Stimulated activated CD8-positive, alpha-beta memory T cell treated with anti-CD3 and anti-CD28 coated beads, Interleukin-4, amount 100 ng/mL, for 24 hours (primary cell): ENCODE results near the gene ASS1.

Experiments used
- DNase-seq: peaks from one replicate; pipeline ENCODE4 v3.0.0-alpha.2; 2020; ENCODE audit warnings: low read depth

Gene ASS1

GRCh38 chr9:130498918-130499698, 54.3 kb downstream of the ASS1 start:
- no peak for DNase-seq

DNA sequence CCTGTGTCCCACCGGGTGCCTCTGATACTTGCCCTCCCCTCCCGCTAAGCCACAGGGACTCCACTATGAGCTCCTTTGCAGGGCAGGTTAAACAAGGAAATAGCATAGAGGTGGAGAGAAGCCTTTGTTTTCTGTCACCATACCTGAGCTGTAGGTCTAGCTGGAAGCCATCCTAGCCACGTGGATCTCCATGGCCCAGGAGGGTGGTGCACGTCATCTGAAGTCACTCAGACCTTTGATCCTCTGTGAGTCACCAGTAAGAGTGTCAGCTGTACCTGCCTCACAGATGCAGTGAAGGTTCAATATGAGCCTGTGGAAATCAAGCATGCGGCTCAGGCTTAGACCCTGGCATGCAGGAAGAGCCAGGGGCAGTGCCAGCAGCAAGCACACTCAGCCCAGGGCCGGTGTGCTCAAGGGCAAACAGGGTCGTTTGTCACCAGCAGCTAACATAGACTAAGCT, 55.1 kb downstream of the ASS1 start:
- no peak for DNase-seq

DNA sequence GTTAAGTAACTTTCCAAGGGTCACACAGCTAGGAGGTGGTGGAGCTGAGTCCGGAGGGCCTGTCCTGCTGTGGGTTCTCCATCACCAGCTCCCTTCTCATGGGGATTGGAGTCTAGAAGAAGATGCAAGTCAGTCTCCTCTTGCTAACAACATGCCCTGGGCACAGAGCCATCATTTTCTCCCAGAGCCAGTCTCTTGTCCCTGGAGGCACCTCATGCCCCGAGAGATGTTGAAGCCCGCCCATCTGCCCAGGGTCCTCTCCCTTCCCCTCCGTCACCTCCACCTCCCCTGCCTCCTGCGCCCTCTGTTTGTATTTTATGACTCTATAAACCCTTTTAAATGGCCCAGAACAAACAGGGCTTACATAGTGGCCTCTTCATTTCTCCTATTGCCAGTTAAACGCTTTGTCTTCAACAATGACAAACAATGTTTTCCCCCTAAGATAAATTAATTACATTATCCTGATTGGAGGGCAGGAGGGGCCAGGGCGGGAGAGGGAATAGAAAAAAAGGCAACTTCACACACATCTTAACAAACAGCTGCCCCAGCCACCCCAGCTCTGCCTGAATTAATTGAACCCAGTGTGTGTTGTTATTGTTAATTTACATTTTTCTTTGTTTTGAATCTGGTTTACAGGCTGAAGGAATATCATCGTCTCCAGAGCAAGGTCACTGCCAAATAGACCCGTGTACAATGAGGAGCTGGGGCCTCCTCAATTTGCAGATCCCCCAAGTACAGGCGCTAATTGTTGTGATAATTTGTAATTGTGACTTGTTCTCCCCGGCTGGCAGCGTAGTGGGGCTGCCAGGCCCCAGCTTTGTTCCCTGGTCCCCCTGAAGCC, 55.8 kb downstream of the ASS1 start:
- DNase-seq: no peak

- DNase-seq: no peak
Observed at GRCh38 chr9:130501639-130502038, 56.9 kb downstream of the ASS1 start.

DNA sequence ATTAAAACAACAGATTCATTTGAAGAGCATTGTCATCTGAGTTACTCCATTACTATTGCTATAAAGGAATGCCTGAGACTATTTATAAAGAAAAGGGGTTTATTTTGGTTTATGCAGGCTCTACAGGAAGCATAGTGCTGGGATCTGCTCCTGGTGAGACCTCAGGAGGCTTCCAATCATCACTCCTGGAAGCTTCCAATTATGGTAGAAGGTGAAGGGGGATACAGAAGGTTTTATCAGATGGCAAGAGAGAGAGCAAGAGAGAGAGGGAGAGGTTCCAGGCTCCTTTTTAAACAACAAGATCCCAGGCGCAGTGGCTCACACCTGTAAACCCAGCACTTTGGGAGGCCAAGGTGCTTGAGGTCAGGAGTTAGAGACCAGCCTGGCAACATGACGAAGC, 63.5 kb downstream of the ASS1 start:
- DNase-seq: no peak

DNA sequence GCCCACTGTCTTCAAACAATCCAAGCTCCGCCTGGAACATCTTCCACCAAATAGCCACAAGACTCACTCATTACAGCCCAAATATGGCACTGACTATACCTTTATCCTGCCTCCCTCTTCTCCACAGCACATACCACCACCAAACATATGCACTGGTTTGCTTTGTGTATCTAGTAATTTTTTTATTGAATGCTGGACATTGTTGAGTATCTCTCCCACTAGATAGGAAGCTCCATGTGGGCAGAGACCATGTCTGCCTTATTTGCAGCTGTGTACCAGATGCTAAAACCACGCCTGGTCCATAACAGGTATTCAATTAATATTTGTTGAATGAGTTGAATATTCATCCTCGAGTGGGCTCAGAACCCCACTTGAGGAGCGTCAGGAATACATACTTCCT, 67.4 kb downstream of the ASS1 start:
- no peak for DNase-seq

- no peak for DNase-seq
Observed at GRCh38 chr9:130513078-130513477, 68.3 kb downstream of the ASS1 start.

- no peak for DNase-seq
Observed at GRCh38 chr9:130518233-130518632, 73.5 kb downstream of the ASS1 start.

- DNase-seq: no peak
Observed at GRCh38 chr9:130518943-130519799, 74.4 kb downstream of the ASS1 start.

DNA sequence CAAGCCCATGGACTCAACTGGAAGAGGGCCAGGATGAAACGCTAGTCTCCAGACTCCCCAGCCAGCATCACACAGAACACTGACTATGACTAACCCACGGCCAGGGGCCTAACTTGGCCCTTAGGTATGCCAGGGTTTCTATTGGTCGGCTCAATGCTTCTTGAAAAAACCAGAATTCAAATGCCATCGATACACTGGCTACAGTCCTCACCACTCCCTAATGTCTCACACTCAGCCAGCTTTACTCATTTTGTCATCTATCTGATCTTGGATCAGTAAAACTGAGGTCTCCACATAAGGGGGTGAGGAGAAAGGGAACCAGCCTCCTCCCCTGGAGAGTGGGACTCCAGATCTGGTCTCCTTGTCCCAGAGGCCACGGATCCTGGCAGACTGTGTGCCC, 75.2 kb downstream of the ASS1 start:
- no peak for DNase-seq

GRCh38 chr9:130521715-130522114, 77.0 kb downstream of the ASS1 start:
- no peak for DNase-seq

DNA sequence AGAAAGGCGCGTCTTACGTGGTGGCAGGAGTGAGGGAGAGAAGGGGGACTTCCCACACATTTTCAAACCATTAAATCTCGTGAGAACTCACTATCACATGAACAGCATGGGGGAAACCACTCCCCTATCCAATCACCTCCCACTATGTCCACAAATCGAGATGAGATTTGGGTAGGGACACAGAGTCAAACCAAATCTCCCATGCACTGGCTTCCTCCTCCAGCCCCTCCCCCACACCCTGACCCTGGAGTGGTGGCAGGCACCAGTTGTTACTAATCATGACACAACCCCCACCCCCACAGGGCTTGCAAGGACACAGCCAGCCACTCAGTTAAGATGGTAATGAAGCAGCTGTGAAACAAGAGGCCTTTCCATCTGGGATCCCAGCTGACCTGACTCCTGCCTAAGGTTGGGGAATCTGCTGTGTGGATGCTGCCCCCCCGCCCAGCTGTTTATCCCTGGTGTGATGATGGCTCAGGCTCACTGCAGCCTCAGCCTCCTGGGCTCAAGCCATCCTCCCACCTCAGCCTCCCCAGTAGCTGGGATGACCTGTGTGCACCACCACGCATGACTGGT, 77.6 kb downstream of the ASS1 start:
- DNase-seq: no peak

DNA sequence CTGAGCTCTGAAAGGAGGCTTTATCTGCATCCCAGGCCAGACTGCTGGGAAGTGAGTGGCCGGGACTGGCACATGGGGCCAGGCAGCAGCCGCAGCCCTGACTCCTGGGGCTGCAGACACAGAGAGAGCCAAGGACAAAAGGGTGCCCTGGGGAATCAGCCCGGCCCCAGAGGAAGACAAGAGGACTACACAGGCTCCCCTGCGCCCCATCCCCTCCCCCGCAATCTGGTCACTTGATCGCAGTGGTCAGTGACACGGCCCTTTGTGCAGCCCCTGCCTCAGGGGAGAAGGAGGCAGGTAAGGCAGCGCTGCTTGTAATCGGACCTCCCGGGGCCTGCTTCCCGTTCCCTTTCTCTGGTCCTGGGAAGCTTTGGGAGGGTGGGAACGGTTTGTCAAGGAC, 79.2 kb downstream of the ASS1 start:
- no peak for DNase-seq

DNA sequence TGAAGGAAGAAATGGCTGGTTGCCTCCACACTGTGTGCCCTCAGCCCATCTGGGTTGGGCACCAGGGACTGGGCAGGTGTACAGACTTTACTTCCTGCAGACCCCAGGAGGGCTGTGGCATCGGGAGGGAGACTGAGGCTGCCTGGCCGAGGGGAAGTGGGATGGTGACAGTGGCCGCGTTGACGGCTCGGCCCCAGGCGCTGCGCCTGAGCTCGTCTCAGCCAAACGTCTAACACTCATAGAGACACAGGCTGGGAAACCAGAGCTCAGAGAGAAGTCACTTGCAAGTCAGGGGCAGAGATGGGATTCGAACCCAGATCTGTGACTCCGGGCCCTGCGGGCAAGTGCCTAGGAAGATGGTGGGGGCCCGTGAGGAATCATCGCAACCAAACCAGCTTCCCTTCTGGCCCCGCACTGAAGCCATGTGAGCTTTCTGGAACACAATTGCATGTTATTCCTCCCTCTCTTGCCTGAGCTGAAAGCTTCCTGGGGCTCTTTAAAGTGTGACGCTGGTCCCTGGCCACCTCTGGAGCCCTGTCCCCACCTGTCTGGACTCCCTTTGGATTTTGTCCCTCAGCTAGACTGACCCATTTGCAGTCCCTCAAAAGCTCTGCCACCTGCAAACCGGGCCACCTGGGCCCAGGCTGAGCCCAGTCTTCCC, 81.6 kb downstream of the ASS1 start:
- DNase-seq: no peak

DNA sequence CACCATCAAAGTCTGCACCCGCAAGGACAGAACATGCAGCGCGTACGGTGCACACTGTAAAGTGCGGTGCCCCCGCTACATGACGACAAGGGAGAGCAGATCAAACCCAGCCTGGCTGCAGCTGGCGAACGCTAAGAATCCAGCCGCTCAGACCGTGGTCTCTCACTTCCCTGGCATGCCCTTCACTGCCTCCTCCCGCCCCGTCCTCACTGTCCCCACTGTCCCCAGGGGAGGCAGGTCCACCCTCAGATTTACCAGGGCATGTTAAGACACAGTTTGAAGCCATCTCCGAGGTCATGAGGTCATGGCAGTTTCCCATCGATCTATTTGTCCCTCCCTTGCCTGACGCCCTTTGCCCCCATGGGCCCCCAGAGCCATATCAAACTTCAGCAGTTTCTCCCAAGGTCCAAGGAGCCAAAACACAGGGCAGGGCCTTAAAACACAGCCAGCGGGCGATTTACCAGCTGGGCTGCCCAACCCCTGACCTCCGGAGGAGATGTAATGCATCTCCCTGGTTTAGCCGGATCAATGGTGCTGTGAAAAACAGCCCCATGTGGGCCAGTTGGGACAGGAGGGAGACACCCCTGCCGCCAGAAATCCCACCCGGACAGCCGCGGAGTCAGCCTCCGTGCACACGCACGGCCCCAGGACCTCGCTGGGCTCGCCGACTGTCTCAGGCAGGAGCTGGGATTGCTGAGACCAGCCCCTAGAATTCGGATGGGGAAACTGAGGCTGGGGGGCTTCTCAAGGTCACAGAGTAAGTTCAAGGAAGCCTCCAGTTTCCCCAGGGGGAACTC, 82.3 kb downstream of the ASS1 start:
- no peak for DNase-seq

DNA sequence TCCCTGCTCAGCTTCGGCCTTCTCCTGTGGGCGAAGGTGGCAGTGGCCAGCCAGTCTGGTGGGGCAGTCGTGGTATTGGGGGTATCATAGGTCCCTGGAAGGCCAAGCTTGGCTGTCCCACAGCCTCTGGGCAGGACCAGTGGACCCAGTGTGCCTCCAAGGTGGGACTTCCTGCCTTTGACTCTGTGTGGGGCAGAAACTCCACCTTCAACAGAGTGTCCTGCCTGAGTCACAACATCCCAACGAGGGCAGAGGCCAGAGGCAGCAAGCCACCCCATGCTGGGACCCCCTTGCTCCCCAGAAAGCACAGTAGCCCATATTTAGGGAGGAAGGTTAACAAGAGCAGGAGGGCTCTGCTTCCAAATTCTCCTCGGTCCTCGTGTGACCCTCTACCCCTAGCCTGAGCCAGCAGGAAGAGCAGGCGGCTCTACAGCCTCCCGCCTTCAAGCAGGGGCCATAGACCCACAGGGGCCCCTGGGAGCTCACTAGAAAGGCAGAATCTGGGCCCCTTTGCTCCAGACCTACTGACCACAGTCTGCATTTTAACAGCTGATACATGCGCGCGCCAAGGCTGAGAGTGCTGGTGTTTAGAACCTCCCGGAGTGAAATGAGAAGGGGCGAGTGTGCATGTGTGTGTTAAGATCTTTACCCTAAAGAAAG, 83.0 kb downstream of the ASS1 start:
- DNase-seq: no peak

DNA sequence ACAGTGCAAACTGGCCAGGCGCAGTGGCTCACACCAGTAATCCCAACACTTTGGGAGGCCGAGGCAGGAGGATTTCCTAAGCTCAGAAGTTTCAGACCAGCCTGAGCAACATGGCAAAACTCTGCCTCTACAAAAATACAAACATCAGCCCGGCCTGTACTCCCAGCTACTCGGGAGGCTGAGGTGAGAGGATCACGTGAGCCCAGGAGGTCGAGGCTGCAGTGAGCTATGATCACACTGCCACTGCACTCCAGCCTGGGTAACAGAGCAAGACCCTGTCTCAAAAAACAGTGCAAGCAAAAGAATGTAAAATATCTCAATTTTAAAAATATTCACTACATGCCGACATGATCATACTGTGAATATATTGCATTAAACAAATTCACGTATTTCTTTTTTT, 83.9 kb downstream of the ASS1 start:
- no peak for DNase-seq

GRCh38 chr9:130530938-130531337, 86.2 kb downstream of the ASS1 start:
- DNase-seq: no peak

DNA sequence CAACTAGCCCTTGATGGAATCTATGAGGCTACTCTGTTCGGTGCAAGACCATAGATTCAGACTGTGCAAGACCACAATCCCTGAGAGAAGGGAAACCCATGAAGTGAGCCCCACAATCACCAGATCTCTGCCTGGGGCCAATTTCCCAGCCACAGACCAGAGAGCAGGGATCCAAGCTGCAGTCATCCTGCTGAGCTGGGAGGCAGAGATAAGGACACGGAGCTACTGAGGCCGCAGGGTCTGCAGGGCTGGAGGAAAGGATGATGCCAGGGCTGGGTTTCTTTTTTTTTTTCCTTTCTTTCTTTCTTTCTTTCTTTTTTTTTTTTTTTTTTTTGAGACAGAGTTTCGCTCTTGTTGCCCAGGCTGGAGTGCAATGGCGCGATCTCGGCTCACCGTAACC, 86.9 kb downstream of the ASS1 start:
- DNase-seq: no peak

- DNase-seq: no peak
Observed at GRCh38 chr9:130532426-130533080, 87.8 kb downstream of the ASS1 start.
